ENCODE measurements around the gene GP1BA.

GP1BA gene

DNA sequence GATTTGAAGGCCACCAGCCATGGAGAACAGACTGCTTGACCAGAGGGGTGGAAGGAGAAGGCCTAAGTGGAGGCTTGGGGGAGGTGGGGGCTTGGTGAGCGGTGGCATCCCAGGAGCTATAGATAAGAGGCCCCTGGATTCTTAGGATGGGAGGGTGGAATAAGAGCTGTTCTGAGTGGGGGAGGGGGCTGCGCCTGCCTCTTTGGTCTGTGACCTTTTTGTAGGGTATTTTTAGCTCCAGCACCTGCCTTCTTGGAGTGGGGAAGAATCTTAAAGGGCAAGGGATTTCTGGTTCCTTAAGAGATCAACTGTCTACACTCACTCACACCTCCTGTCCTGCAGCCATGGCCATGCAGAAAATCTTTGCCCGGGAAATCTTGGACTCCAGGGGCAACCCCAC lies 19.4 kb downstream of the GP1BA start:
- DNase-seq = no peak

DNA sequence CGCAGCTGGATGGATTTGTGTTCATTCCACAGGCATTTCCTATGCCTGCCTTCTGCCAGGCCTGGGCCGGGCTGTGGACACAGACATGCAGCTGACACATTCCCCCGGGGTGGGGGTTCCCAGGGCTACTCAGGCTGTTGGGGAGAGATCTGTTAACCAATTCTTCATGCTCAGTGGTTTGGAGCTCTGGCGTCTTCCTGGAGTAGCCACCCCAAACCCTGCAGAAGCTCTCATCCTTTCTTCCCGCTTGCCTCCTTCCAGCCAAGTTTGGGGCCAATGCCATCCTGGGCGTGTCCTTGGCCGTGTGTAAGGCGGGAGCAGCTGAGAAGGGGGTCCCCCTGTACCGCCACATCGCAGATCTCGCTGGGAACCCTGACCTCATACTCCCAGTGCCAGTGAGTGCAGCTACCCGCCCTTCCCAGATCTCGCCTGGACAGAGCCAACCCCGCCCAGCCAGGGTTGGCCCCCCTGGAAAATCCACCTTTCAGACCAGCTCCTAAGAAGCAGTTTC lies 21.4 kb downstream of the GP1BA start:
- DNase-seq = no peak

DNA sequence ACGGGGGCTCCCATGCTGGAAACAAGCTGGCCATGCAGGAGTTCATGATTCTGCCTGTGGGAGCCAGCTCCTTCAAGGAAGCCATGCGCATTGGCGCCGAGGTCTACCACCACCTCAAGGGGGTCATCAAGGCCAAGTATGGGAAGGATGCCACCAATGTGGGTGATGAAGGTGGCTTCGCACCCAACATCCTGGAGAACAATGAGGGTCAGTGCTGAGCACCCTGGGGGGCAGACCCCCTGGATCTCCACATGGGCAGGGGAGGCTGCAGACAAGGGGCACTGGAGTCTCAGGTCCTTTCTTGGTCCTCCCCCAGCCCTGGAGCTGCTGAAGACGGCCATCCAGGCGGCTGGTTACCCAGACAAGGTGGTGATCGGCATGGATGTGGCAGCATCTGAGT lies 23.0 kb downstream of the GP1BA start:
- no peak for DNase-seq

DNA sequence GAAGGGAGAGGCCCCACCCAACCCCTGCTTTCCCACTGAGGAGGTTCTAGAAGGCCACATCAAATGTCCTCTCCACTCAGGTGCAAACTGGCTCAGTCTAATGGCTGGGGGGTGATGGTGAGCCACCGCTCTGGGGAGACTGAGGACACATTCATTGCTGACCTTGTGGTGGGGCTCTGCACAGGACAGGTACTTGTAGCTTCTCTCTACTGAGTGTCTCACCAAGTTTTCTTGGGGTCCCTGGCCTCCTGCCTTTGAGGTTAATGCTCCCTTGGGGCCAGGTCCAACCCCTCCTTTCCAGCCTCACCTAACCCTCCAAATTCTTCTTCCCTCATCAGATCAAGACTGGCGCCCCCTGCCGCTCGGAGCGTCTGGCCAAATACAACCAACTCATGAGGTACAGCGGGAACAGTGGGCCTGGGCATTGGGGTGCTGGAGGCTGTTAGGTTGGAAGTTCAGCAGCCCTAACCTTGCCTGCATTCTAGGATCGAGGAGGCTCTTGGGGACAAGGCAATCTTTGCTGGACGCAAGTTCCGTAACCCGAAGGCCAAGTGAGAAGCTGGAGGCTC lies 24.5 kb downstream of the GP1BA start:
- no peak for DNase-seq

DNA sequence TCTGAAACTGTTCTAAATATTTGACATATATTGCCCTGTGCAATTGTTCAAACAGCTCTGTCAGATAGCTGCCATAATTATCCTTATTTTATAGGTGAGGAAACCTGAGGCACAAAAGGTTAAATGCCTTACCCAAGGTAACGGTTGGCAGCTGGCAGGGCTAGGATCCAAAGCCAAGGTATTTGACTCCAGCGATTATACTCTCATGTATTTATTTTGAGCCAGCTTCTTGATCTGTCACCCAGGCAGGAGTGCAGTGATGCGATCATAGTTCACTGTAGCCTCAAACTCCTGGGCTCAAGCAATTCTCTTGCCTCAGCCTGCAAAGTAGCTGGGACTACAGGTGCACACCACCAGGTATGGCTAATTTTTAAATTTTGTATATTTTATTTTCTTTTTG lies 26.0 kb downstream of the GP1BA start:
- no peak for DNase-seq

DNA sequence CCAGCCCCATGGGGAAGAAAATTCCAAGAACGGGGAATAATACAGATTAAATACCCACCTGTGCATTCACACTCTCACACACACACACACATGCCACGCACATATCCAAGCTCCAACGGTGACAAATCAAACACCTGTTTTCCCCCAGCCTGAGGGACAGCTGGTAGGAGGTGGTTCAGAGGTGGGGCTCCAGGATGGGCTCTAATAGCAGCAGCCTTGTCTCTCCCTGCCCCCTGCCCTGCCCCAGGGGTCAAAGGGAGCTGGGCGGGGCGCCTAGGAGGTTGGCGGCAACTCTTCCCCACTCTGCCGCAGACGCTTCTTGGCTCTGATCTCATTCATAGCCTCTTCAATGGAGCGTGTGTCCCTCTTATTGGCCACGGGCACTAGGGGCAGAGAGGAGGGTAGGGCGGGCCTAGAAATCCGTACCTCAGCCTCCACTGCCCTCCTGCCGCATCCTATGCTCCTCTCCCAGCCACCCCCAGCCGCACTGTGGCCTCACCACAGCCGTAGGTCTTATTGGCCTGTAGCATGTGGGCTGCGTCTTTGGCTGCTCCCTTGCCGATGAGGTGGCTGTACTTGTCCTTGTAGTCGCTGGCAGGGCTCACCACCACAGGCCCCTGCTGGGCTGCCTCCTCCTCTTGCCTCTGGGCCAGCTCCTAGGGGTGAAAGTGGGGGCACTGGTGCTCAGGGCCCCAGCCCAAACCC lies 27.3 kb downstream of the GP1BA start:
- DNase-seq = no peak

DNA sequence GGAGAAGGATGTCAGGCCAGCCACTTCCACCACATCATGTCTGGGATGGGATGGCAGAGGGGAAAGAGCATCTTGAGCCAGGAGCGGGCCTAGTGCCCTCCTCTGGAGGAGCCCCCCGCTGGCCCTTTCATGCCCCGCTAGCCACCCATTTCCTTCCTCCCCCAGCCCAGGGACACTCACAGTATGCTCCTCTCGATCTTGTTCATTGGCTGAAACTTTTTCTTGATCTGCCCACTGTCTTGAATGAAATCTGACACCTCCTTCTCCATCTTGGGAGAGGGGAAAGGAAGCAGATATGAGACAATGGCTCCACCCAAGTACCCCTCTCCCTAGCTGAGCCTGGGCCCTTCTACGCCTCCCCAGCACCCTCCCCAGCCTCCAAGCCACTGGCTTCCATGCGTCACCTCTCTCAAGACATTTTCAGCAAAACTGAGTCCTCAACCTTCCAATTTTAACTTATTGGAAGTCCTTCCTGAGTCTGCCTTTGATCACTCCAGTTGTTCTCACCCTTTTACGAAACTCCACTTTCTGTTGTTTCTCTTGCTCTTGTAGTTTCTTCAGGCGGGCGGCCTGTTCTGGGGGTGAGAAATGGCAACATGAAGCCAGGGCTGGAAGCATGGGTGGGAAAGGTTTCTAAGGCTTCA lies 28.3 kb downstream of the GP1BA start:
- no peak for DNase-seq

DNA sequence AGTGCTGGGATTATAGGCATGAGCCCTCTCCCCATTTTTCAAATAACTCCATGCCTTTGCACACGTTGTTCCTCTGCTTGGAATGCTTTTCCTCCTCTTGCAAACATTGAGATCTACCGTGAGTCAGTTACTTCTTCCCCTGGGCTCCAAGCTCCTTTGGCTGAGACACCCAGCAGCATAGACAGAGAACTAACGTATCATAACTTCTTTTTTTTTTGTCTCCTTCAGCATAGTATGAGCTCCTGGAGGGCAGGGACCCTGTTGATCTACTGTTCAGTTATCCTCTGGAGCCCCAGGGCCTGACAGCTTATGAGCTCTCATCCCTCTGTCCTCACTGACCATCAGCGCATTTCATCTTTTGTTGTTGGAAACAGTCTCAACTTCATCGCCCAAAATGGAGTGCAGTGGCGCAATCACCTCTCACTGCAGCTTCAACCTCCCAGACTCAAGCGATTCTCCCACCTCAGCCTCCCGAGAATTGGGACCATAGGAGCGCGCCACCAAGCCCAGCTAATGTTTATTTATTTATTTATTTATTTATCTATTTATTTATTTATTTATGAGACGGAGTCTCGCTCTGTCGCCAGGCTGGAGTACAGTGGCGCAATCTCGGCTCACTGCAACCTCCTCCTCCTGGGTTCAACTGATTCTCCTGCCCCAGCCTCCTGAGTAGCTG lies 33.4 kb downstream of the GP1BA start:
- no peak for DNase-seq

DNA sequence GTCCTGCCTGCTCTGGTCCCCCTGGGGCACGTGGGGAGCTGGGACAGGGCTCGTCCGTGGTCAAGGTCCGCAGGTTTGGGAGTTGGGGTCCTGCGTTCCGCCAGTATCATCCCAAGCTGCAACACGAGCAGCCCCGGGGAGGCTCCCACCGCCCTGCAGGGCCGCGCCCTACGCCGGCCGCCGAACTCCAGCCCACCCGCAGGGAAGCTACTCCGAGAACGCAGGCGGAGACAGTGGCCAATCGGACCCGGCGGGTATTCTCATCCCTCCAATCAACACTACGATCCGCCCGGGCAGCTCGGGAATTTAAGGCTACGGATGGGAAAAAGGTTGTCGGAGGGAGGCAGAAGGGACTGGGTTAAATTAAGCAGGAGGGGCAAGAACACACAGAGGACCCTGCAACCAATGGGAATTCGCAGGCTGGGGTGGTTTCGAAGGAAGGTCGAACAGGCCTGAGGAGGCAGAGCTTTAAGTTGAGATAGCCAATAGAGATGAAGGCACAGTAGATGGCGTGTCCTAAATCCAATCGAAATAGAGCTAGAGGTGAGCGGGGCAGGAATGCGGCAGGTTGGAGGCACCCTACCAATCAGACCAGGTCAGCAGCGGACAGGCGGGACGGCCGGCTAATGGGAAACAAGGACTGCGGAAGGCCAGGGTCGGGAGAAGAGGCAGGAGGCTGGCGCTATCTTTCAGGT lies 34.9 kb downstream of the GP1BA start:
- peak; percentile 95 for DNase-seq

DNA sequence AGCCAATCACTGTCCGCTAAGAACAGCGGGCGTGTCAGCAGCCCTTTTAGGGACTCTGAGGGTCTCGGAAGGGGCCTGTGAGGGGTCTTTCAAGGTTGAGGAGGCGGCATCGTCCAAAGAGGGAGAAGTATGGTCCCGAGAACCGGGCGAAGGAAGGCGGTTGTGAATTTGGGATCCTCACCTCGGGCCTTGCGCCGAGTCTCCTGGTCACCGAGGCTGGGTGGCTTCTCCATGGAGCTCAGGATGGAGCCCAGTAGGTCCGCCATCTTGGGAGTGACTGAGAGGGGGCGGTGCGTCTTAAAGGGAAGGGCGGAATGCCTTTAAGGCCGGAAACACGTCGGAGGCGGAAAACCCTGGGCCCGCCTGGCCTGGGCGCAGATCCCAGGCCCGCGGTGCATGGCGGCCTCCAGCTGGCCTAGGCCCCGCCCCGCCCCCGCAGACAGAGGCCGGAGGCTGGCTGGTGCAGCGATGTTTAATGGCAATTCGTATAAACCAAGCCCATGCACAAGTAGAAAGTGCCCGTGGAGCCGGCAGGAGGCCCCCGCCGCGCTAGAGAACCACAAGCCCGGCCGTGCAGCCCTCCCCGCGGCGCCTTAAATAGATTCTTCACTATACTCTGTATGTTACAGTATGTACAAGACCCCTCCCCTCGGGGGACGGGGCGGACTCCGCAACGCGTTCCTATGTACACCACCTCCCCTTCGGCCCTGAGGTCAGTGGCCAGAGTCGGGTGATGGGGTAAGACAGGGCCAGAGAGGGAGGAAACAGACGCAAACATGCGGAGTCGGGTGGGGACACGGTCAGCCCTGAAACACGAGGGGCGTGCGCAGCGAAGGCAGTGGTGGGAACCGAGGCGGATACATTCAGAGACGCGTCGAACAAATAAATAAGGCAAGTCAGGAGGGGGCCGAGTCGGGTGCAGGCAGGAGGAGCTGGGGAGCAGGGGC lies 35.7 kb downstream of the GP1BA start, which contains the start of gene SPAG7:
Gene SPAG7, minus strand, starts transcription at position 279 of the 947 bp plus-strand sequence. Its CDS starts 13 bp downstream, at position 266.
- DNase-seq = peak; percentile 90

DNA sequence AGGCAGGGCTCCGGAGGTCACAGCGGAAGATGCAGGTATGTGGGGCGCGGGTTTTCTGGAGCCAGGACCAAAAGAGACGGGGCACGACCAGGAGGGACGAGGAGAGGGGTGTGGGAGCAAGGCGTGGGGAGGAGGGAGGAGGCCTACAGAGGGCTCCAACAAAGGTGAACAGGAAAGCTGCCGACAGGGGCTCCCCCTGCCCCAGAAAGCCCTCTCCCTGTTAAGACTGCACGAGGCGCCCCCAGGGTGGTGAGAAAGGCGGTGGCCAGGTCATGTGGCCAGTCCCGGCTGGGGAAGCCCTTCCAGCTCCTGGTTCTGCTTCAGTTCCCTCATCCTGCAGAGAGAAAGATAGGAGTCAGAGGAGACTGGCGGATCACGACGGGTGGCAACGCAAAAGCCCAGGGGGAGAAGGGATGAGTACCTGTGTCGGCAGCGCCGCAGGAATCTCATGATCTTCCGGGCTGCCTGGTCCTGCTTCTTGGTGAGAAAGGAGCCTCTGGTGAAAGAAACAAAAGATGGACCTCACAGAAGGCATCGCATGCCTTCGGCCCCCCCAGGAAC lies 36.5 kb downstream of the GP1BA start:
- DNase-seq = peak; percentile 11

DNA sequence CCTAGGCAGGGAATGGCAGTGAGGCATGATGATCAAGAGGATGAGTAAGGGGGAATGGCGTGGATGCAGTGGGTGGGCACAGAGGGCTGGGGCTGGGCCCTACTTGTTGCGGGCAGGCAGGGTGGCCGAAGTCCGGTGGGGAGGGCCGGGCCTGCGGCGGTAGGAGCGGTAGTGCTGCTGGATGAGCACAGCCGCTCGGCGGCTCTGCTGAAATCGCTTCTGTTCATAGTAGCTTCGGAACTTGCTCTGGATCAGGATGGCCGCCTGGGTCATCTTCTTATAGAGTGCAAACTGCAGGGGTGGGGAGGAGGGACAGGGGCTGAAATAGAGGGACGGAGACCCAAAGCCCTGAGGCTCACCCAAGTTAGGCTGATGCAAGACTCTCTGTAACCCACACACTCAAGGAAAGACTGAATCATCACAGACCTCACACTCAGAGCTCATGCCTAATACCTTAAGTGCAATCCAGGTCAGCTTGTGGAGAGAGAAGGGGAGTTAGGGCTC lies 37.0 kb downstream of the GP1BA start:
- DNase-seq = no peak

DNA sequence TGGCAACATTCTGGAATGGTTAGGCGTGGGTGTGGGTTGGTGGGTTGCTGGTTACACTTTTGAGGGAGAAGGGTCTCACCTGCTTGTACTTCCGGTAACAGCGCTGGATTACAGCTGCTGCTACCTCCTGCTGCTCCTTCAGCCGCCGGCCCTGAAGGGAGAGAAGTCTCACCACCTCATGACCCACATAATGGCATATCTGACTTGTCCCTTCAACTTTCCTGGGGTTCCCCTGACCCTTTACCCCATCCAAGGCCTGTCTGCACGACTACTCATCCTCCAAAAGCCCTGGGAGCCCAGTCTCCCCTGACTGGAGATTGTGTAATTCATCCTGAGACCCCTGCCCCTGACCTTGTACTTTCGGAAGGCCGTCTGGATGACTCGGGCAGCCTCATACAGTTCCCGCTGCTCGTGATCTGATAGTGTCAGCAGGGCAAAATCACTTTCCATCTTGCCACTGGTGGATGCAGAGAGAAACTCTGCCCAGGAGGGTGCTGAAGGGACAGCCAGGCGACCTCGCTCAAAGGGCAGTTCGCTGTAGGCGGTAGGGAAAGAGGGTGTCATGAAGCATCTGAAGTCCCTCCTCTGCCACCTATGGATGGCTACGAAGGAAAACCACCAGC lies 37.6 kb downstream of the GP1BA start:
- peak; percentile 7 for DNase-seq

DNA sequence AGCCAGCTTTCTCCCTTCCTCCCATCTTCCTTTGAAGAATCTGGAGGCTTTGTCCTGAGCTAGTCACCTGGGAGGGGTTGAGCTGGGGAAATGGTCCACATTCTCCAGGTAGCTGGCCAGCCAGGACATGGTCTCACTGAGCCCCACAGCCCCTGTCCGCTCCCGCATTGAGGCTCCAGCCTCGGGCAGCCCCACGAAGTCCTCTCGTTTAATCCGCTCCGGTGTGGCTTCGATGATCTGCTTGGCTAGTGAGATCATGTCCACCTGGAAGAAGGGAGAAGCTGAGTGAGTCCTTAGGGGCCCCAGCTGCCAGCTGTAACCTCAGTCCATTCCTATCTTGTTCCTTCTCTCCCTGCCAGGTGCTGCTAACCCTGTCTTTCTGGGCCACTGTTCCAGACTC lies 38.2 kb downstream of the GP1BA start:
- no peak for DNase-seq

DNA sequence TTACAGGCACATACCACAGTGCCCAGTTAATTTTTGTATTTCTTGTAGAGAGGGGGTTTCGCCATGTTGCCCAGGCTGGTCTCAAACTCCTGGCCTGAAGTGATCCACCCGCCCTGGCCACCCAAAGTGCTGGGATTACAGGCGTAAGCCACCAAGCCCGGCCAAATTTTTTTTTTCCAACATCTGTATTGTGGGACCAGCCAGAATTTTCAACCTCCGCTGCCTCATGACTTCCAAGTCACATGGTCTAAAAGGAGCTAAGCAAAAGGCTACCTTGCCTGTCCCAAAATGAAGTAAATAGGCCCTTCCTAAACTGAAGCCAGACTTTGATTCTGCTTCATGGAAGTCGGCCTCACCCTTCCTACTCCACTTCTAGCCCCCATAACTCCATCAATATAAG lies 39.7 kb downstream of the GP1BA start:
- DNase-seq = no peak

DNA sequence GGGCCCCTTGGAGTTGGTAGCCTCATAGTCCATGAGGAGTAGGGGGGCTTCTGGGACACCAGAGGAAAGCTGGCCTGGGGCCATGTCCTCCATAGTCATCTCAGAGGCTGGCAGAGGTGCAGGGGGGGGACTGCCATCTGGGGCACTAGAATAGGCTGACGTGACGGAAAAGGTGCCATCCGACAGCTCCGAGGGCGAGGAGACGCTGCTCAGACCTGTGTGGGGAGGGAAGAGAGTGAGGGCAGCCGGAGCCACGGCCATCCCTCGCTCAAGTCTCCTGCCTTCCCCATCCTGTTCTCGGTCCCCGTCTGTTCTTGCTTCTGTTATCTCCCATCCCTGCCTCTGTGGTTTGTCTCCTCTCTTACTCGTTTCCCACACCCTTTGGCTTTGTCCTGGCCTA lies 40.2 kb downstream of the GP1BA start:
- no peak for DNase-seq

DNA sequence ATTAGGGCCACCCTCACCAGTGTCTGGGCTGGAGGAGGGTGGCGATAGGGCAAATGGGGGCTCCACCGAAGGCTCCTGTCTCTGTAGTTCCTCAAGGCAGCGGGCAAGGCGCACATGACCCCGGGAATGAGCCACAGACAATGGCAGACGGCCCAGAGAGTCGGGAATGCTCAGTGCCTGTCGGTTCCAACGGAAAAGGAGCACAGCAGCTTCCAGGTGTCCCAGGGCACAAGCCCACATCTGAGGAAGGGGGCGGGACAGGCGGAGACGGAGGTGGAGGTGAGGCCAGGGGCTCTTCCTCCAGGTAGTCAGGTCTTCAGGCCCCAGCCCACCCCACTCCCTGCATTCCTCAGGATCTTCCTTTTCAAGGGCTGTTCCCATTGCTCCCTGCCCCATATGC lies 40.7 kb downstream of the GP1BA start:
- DNase-seq = no peak

DNA sequence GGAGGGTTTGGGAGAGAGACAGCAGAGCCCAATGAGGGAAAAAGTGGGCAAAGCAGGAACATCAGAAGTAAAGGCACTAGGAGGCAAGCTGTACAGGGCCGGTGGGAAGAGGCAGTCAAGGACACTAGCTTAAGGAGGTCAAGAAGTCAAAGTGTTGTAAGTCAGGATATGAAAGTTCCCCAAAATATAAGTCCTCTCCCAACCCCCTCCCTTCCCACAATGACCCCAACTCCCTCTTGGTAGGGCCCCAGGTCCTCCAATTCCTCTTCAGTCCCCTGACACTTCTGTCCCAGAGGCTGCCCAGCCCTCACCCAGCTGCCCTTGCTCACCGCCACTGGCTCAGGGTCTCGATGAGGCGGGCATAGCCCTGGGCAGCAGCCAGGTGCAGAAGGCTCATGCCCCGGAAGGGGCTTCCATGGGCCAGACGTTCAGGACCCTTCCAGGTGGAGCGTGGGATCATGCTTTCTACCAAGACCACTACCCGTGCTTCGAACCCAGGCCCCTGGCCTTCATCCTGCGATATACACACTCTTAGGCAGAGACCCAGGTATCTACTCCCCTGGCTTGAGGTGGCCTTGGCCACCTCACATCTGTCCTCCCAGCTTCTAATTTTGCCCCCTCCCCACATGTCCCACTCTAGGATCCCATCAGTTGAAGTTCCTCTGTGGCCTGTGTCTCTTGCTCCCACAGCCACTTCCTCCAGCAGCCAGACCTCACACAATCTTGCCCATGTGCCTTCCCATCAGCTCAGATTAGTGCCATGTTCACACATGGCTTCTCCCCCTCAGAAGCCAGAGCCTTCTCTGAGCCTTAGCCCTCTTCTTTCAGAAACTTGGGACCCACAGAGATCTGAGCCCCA lies 41.4 kb downstream of the GP1BA start:
- DNase-seq = no peak

DNA sequence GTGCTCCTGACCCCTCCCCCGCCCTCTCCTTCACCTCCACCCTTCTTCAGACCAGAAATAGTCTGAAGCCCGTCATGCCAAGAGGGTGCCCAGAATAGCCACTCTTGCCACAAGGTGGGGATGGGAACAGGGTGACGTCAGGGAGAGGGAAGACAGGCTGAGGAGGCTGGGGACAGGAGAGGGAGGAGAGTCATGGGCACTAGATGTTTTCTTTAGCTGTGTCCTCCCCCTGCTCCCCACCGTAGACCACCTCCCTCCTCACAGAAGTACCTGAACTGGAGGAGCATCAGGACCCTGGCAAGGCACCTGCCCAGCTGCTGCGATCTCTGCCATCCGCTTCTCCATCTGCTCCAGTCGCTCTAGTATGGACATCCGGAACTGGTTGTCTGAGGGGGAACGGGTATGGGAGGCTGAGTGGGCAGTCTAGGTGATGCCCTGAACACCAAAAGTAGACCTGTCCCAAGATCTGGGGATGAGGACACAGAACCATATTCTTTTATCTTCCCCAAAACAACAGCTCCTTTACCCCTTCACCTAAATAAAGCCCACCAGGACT lies 42.1 kb downstream of the GP1BA start:
- DNase-seq = no peak

All from NCI-H510A (cell line).